GM23338 (cell line): ENCODE results near the gene SMARCC2.

Experiments used
- CREB1 ChIP-seq: fragments of 250-450 bp; sonication (Bioruptor Pico); IDR thresholded peaks from 2 replicates; pipeline ENCODE4 v1.5.0; 2020; ENCODE audit warnings: low read depth, mild to moderate bottlenecking, moderate library complexity
- EZH2 ChIP-seq: fragments of 200-600 bp; sonication (generic); IDR thresholded peaks from one replicate; pipeline ENCODE4 v1.8.0; 2017; ENCODE audit warnings: antibody characterized with exemption, mild to moderate bottlenecking, low read depth; ENCODE audit not compliant: unreplicated experiment
- EZH2phosphoT487 ChIP-seq: fragments of 200-600 bp; sonication (generic); IDR thresholded peaks from one replicate; pipeline ENCODE4 v1.8.1; 2018; ENCODE audit warnings: antibody characterized with exemption; ENCODE audit not compliant: unreplicated experiment
- JUNB ChIP-seq: IDR thresholded peaks from one replicate; pipeline ENCODE4 v1.6.1; 2016; ENCODE audit warnings: antibody characterized with exemption; ENCODE audit not compliant: unreplicated experiment
- NANOG ChIP-seq: IDR thresholded peaks from 2 replicates; pipeline ENCODE4 v1.6.1; 2016; ENCODE audit warnings: antibody characterized with exemption, borderline replicate concordance
- POLR2AphosphoS5 ChIP-seq: IDR thresholded peaks from 2 replicates; pipeline ENCODE4 v1.6.1; 2016; ENCODE audit warnings: antibody characterized with exemption, low read depth
- STAT1 ChIP-seq: IDR thresholded peaks from one replicate; pipeline ENCODE4 v1.6.1; 2016; ENCODE audit warnings: antibody characterized with exemption; ENCODE audit not compliant: unreplicated experiment
- ZNF114 ChIP-seq: fragments of 250-450 bp; sonication (Bioruptor Pico); IDR thresholded peaks from 2 replicates; pipeline ENCODE4 v1.5.0; 2020; ENCODE audit warnings: mild to moderate bottlenecking, moderate library complexity
- ZNF331 ChIP-seq: fragments of 250-450 bp; sonication (Bioruptor Pico); IDR thresholded peaks from 2 replicates; pipeline ENCODE4 v1.5.0; 2020; ENCODE audit warnings: low read depth, mild to moderate bottlenecking, moderate library complexity
- TF ChIP-seq, protein P1 (sequence below): IDR thresholded peaks from one replicate; pipeline ENCODE4 v1.6.1; 2018; ENCODE audit warnings: antibody characterized with exemption; ENCODE audit not compliant: unreplicated experiment
- TF ChIP-seq, protein P2 (sequence below), 2 experiments: fragments of 200-600 bp in 1 of 2; sonication (generic) in 1 of 2; conservative IDR thresholded peaks; 2 replicates each; pipeline versions ENCODE4 v1.5.1 to v1.6.1; 2016 to 2017; ENCODE audit warnings: antibody characterized with exemption in 2 of 2, low read depth in 2 of 2, mild to moderate bottlenecking in 2 of 2, moderate library complexity in 1 of 2
- TF ChIP-seq, protein P3 (sequence below): IDR thresholded peaks from 2 replicates; pipeline ENCODE4 v1.6.1; 2016; ENCODE audit warnings: antibody characterized with exemption
- TF ChIP-seq, protein P4 (sequence below): fragments of 250-450 bp; sonication (Bioruptor Pico); IDR thresholded peaks from 2 replicates; pipeline ENCODE4 v1.5.0; 2020; ENCODE audit warnings: mild to moderate bottlenecking, moderate library complexity

DNA sequence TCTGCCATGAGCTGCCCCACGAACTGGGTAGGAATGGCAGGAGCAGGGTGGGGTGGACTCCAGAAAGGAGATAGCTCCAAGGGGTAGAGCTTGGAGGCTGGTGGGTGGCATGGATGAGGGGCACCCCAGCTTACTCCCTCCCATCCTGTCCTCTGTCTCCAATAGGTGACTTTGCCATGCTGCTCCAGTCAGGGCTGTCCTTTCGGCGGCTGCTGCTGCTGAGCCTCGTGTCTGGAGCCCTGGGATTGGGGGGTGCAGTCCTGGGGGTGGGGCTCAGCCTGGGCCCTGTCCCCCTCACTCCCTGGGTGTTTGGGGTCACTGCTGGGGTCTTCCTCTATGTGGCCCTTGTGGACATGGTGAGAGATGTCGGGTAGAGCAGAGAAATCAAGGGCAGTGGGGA lies 47.7 kb upstream of the SMARCC2 start:
- TF ChIP-seq EZH2 (no peak), POLR2AphosphoS5 (no peak), EZH2phosphoT487 (no peak), ZNF331 (CRISPR knock-in tag) (no peak), NANOG (no peak), STAT1 (no peak), CREB1 (CRISPR knock-in tag) (no peak), JUNB (no peak), ZNF114 (CRISPR knock-in tag) (no peak)
- TF ChIP-seq, protein P1, sequence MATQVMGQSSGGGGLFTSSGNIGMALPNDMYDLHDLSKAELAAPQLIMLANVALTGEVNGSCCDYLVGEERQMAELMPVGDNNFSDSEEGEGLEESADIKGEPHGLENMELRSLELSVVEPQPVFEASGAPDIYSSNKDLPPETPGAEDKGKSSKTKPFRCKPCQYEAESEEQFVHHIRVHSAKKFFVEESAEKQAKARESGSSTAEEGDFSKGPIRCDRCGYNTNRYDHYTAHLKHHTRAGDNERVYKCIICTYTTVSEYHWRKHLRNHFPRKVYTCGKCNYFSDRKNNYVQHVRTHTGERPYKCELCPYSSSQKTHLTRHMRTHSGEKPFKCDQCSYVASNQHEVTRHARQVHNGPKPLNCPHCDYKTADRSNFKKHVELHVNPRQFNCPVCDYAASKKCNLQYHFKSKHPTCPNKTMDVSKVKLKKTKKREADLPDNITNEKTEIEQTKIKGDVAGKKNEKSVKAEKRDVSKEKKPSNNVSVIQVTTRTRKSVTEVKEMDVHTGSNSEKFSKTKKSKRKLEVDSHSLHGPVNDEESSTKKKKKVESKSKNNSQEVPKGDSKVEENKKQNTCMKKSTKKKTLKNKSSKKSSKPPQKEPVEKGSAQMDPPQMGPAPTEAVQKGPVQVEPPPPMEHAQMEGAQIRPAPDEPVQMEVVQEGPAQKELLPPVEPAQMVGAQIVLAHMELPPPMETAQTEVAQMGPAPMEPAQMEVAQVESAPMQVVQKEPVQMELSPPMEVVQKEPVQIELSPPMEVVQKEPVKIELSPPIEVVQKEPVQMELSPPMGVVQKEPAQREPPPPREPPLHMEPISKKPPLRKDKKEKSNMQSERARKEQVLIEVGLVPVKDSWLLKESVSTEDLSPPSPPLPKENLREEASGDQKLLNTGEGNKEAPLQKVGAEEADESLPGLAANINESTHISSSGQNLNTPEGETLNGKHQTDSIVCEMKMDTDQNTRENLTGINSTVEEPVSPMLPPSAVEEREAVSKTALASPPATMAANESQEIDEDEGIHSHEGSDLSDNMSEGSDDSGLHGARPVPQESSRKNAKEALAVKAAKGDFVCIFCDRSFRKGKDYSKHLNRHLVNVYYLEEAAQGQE = no peak
- TF ChIP-seq, protein P2, sequence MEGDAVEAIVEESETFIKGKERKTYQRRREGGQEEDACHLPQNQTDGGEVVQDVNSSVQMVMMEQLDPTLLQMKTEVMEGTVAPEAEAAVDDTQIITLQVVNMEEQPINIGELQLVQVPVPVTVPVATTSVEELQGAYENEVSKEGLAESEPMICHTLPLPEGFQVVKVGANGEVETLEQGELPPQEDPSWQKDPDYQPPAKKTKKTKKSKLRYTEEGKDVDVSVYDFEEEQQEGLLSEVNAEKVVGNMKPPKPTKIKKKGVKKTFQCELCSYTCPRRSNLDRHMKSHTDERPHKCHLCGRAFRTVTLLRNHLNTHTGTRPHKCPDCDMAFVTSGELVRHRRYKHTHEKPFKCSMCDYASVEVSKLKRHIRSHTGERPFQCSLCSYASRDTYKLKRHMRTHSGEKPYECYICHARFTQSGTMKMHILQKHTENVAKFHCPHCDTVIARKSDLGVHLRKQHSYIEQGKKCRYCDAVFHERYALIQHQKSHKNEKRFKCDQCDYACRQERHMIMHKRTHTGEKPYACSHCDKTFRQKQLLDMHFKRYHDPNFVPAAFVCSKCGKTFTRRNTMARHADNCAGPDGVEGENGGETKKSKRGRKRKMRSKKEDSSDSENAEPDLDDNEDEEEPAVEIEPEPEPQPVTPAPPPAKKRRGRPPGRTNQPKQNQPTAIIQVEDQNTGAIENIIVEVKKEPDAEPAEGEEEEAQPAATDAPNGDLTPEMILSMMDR (conservative IDR thresholded peaks at IDR 0.05; ENCODE audit: low read depth in 2 of 2) = no peak
- TF ChIP-seq, protein P3, sequence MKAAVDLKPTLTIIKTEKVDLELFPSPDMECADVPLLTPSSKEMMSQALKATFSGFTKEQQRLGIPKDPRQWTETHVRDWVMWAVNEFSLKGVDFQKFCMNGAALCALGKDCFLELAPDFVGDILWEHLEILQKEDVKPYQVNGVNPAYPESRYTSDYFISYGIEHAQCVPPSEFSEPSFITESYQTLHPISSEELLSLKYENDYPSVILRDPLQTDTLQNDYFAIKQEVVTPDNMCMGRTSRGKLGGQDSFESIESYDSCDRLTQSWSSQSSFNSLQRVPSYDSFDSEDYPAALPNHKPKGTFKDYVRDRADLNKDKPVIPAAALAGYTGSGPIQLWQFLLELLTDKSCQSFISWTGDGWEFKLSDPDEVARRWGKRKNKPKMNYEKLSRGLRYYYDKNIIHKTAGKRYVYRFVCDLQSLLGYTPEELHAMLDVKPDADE = no peak
- TF ChIP-seq, protein P4, sequence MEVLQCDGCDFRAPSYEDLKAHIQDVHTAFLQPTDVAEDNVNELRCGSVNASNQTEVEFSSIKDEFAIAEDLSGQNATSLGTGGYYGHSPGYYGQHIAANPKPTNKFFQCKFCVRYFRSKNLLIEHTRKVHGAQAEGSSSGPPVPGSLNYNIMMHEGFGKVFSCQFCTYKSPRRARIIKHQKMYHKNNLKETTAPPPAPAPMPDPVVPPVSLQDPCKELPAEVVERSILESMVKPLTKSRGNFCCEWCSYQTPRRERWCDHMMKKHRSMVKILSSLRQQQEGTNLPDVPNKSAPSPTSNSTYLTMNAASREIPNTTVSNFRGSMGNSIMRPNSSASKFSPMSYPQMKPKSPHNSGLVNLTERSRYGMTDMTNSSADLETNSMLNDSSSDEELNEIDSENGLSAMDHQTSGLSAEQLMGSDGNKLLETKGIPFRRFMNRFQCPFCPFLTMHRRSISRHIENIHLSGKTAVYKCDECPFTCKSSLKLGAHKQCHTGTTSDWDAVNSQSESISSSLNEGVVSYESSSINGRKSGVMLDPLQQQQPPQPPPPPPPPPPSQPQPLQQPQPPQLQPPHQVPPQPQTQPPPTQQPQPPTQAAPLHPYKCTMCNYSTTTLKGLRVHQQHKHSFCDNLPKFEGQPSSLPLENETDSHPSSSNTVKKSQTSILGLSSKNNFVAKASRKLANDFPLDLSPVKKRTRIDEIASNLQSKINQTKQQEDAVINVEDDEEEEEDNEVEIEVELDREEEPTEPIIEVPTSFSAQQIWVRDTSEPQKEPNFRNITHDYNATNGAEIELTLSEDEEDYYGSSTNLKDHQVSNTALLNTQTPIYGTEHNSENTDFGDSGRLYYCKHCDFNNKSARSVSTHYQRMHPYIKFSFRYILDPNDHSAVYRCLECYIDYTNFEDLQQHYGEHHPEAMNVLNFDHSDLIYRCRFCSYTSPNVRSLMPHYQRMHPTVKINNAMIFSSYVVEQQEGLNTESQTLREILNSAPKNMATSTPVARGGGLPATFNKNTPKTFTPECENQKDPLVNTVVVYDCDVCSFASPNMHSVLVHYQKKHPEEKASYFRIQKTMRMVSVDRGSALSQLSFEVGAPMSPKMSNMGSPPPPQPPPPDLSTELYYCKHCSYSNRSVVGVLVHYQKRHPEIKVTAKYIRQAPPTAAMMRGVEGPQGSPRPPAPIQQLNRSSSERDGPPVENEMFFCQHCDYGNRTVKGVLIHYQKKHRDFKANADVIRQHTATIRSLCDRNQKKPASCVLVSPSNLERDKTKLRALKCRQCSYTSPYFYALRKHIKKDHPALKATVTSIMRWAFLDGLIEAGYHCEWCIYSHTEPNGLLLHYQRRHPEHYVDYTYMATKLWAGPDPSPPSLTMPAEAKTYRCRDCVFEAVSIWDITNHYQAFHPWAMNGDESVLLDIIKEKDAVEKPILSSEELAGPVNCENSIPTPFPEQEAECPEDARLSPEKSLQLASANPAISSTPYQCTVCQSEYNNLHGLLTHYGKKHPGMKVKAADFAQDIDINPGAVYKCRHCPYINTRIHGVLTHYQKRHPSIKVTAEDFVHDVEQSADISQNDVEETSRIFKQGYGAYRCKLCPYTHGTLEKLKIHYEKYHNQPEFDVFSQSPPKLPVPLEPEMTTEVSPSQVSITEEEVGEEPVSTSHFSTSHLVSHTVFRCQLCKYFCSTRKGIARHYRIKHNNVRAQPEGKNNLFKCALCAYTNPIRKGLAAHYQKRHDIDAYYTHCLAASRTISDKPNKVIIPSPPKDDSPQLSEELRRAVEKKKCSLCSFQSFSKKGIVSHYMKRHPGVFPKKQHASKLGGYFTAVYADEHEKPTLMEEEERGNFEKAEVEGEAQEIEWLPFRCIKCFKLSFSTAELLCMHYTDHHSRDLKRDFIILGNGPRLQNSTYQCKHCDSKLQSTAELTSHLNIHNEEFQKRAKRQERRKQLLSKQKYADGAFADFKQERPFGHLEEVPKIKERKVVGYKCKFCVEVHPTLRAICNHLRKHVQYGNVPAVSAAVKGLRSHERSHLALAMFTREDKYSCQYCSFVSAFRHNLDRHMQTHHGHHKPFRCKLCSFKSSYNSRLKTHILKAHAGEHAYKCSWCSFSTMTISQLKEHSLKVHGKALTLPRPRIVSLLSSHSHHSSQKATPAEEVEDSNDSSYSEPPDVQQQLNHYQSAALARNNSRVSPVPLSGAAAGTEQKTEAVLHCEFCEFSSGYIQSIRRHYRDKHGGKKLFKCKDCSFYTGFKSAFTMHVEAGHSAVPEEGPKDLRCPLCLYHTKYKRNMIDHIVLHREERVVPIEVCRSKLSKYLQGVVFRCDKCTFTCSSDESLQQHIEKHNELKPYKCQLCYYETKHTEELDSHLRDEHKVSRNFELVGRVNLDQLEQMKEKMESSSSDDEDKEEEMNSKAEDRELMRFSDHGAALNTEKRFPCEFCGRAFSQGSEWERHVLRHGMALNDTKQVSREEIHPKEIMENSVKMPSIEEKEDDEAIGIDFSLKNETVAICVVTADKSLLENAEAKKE = no peak
